HepG2 (cell line): ENCODE results near the gene PELI2. TPM values are rescaled to one million over a fixed set of nuclear protein-coding genes. Genes with fewer than 3 reads are reported as not detected.

Experiments used
- ATAC-seq: fragments of 200-7000 bp; cut with Tn5 transposase; 3 replicates; pipeline ENCODE4 v1.9.1; 2020; ENCODE audit warnings: mild to moderate bottlenecking, moderate library complexity
- BruUV-seq: library from RNA; stranded (reverse); fragments of 400-500 nt; replicated peaks from 2 replicates; lab custom pipeline; 2021; lab: Mats Ljungman, UMichigan
- CTCF ChIA-PET: fragments of 300-600 bp; formaldehyde crosslinking; extraction: SDS; loops from one replicate; lab custom pipeline; 2021; ENCODE audit warnings: low total read pairs, inconsistent platforms, low intra/inter-chr PET ratio; lab: Yijun Ruan, JAX
- POLR2A ChIA-PET: fragments of 350-600 bp; sonication (Branson Sonifier 250); formaldehyde crosslinking; loops from one replicate; lab custom pipeline; 2020; ENCODE audit warnings: antibody characterized with exemption, inconsistent platforms; lab: Yijun Ruan, JAX
- DNase-seq: peaks from one replicate; pipeline ENCODE4 v3.0.0-alpha.2; 2015; ENCODE audit warnings: low spot score
- FAIRE-seq: peaks from 3 replicates; lab custom pipeline; 2011; peaks lifted over from hg19 to GRCh38; lab: Jason Lieb, UNC
- H2AFZ ChIP-seq: one replicate; pipeline ENCODE4 v1.6.1; 2011; ENCODE audit warnings: low read length, inconsistent platforms
- H3K27ac ChIP-seq: fragments of 300-600 bp; 3 replicates; pipeline ENCODE4 v1.8.0; 2011; ENCODE audit warnings: mixed run types, mild to moderate bottlenecking, mixed read lengths, low read length, inconsistent platforms; ENCODE audit not compliant: insufficient read depth; ENCODE audit errors: extremely low read length
- H3K27me3 ChIP-seq, 2 experiments: fragments of 200-600 bp in 1 of 2; 2 replicates in 1 of 2; 3 replicates in 1 of 2; pipeline versions ENCODE4 v1.6.0 to v1.8.0; 2011; ENCODE audit warnings: low read length in 2 of 2, mild to moderate bottlenecking in 2 of 2, moderate library complexity in 2 of 2, inconsistent platforms in 1 of 2; ENCODE audit not compliant: insufficient read depth in 2 of 2, control insufficient read depth in 1 of 2
- H3K36me3 ChIP-seq, 2 experiments: fragments of 200-600 bp in 1 of 2; replicated peaks in 1 of 2; 2 replicates in 1 of 2; 3 replicates in 1 of 2; pipeline versions ENCODE4 v1.5.1 to v1.8.0; 2011; ENCODE audit warnings: low read length in 2 of 2, inconsistent platforms in 1 of 2; ENCODE audit not compliant: insufficient read depth in 2 of 2, control insufficient read depth in 1 of 2
- H3K4me1 ChIP-seq: 2 replicates; pipeline ENCODE4 v1.5.1; 2012; ENCODE audit warnings: low read length, inconsistent platforms; ENCODE audit not compliant: insufficient read depth
- H3K4me2 ChIP-seq: 2 replicates; pipeline ENCODE4 v1.6.0; 2011; ENCODE audit warnings: low read depth, low read length, inconsistent platforms
- H3K4me3 ChIP-seq, 3 experiments: fragments of 200-600 bp in 1 of 3; sonication (generic), shearing (Covaris generic) in 1 of 3; replicated peaks in 1 of 3; 2 replicates each; pipeline ENCODE4 v1.5.1; 2011 to 2016; ENCODE audit warnings: low read length in 3 of 3, inconsistent platforms in 2 of 3, low read depth in 2 of 3, mild to moderate bottlenecking in 2 of 3, control low read depth in 1 of 3, mixed read lengths in 1 of 3; ENCODE audit not compliant: insufficient read depth in 1 of 3
- H3K79me2 ChIP-seq: one replicate; pipeline ENCODE4 v1.6.1; 2011; ENCODE audit warnings: low read length, inconsistent platforms; ENCODE audit not compliant: insufficient read depth
- H3K9ac ChIP-seq: 2 replicates; pipeline ENCODE4 v1.6.0; 2011; ENCODE audit warnings: mild to moderate bottlenecking, low read depth, low read length, inconsistent platforms; ENCODE audit not compliant: insufficient read depth
- H3K9me3 ChIP-seq: 2 replicates; pipeline ENCODE4 v1.5.1; 2012; ENCODE audit warnings: mild to moderate bottlenecking, low read length
- H4K20me1 ChIP-seq: 2 replicates; pipeline ENCODE4 v1.6.0; 2011; ENCODE audit warnings: inconsistent platforms, mild to moderate bottlenecking, low read length, moderate library complexity; ENCODE audit not compliant: insufficient read depth
- EED ChIP-seq: sonication (generic); formaldehyde crosslinking; IDR thresholded peaks from 2 replicates; pipeline ENCODE4 v1.5.0; 2020; ENCODE audit warnings: mild to moderate bottlenecking, missing genetic modification reagents
- IRF2 ChIP-seq: IDR thresholded peaks from 2 replicates; pipeline ENCODE4 v1.6.1; 2018; ENCODE audit warnings: missing genetic modification reagents, missing compliant biosample characterization
- MAFF ChIP-seq: IDR thresholded peaks from 2 replicates; pipeline ENCODE4 v1.6.1; 2011; ENCODE audit warnings: low read depth, low read length, improper control_type of control experiment
- MAFK ChIP-seq, 2 experiments: IDR thresholded peaks in 1 of 2; conservative IDR thresholded peaks in 1 of 2; 2 replicates each; pipeline ENCODE4 v1.6.1; 2011; ENCODE audit warnings: improper control_type of control experiment in 2 of 2, low read length in 2 of 2
- MTF1 ChIP-seq: sonication (generic); formaldehyde crosslinking; IDR thresholded peaks from 2 replicates; pipeline ENCODE4 v1.5.0; 2020; ENCODE audit warnings: missing genetic modification reagents
- MXD1 ChIP-seq: sonication (generic); formaldehyde crosslinking; IDR thresholded peaks from 2 replicates; pipeline ENCODE4 v1.4.0; 2020; ENCODE audit warnings: mild to moderate bottlenecking, missing genetic modification reagents
- ZBTB14 ChIP-seq: sonication (generic); formaldehyde crosslinking; IDR thresholded peaks from 2 replicates; pipeline ENCODE4 v1.4.0; 2020; ENCODE audit warnings: missing genetic modification reagents
- ZBTB42 ChIP-seq: sonication (generic); formaldehyde crosslinking; IDR thresholded peaks from 2 replicates; pipeline ENCODE4 v1.5.0; 2020; ENCODE audit warnings: mild to moderate bottlenecking, missing genetic modification reagents
- ZNF546 ChIP-seq: sonication (generic); formaldehyde crosslinking; conservative IDR thresholded peaks from 2 replicates; pipeline ENCODE4 v1.8.1; 2023; ENCODE audit warnings: mild to moderate bottlenecking, missing genetic modification reagents
- ZNF614 ChIP-seq: IDR thresholded peaks from 2 replicates; pipeline ENCODE4 v1.6.1; 2018; ENCODE audit warnings: missing biosample characterization, missing genetic modification reagents, inconsistent platforms, borderline replicate concordance
- ZNF737 ChIP-seq: sonication (generic); formaldehyde crosslinking; IDR thresholded peaks from 2 replicates; pipeline ENCODE4 v1.5.0; 2020; ENCODE audit warnings: missing genetic modification reagents, mild to moderate bottlenecking, borderline replicate concordance
- ZNF781 ChIP-seq: sonication (generic); formaldehyde crosslinking; IDR thresholded peaks from 2 replicates; pipeline ENCODE4 v1.5.1; 2020; ENCODE audit warnings: borderline replicate concordance, mild to moderate bottlenecking, missing genetic modification reagents; ENCODE audit errors: not compliant biosample characterization
- WGBS: methylation state at CpG from one replicate; pipeline ENCODE4 v1.1.6; 2017; ENCODE audit warnings: low lambda C conversion rate; 5-methylcytosine and 5-hydroxymethylcytosine counted together
- in situ Hi-C: cut with HindIII; loops from 2 replicates; pipeline ENCODE4 v1.10.0; 2017; ENCODE audit warnings: low pct_unique_long_range_greater_than_20kb; ENCODE audit not compliant: extremely low pct_ligation_motif_present
- intact Hi-C: fragments of 100-400 bp; cut with micrococcal nuclease; formaldehyde crosslinking; loops from one replicate; pipeline ENCODE4 v1.10.0; 2022; ENCODE audit not compliant: unreplicated experiment
- polyA plus RNA-seq, 8 experiments: library from polyadenylated mRNA; depleted of rRNA in 3 of 8; stranded (reverse) in 7 of 8; unstranded in 1 of 8; fragments of >200 nt; fragmentation: Illumina TruSeq in 4 of 8; extraction: Trizol in 4 of 8; gene quantifications; 2 replicates each; pipeline versions ENCODE4 v1.2.1 to v1.2.3, GENCODE V29; 2011 to 2016; ENCODE audit warnings: low read depth in 4 of 8, missing spikeins in 1 of 8, mixed read lengths in 1 of 8; ENCODE audit not compliant: insufficient read depth in 1 of 8
- total RNA-seq, 5 experiments: library from RNA; depleted of rRNA; stranded (reverse); fragments of >200 nt; fragmentation: Illumina TruSeq; extraction: Trizol; gene quantifications; 2 replicates each; pipeline ENCODE4 v1.2.3, GENCODE V29; 2016; ENCODE audit warnings: low read depth in 1 of 5

PELI2 gene
- total and polyA plus RNA-seq, 2 of the 13 experiments (the other 11 are each of a cell fraction or from before 2014, with no cell fraction given) = 0.07 TPM; not detected in 1

GRCh38 chr14:56170028-56170427 is 51.8 kb downstream of the PELI2 start:
- Histone ChIP-seq H3K4me2 (no peak overlapping the region), H2AFZ (no peak overlapping the region), H4K20me1 (no peaks in the 10 kb centered on the region), H3K9ac (no peak overlapping the region)
- no TSS peak for BruUV-seq
- POLR2A ChIA-PET = no interaction called here
- TF ChIP-seq ZNF546 (CRISPR knock-in tag) = no peak
- TF ChIP-seq, all 625 proteins: peak for 0
- WGBS = 0% methylated on average over 4 of the region's 6 CpGs
- Histone ChIP-seq H3K4me1 (no peaks in the 10 kb centered on the region), H3K9me3 (peaks cover 6% of the 10 kb centered on the region; the same call in 1 of the 2 replicates), H3K36me3 (no peaks in the 10 kb centered on the region), H3K4me3 (no peak overlapping the region), H3K27me3 (no peaks in the 10 kb centered on the region), H3K27ac (no peak overlapping the region), H3K79me2 (no peaks in the 10 kb centered on the region)
- DNase-seq (no peak), ATAC-seq (no peak), FAIRE-seq (no peak)
- in situ Hi-C loops (no loop called here), intact Hi-C loops (no loop called here)
- CTCF ChIA-PET = no interaction called here

- CTCF ChIA-PET = no interaction called here
- POLR2A ChIA-PET = no interaction called here
- H3K79me2 ChIP-seq = no peaks in the 10 kb centered on the region
- H4K20me1 ChIP-seq = no peaks in the 10 kb centered on the region
- no peak overlapping the region for H3K27ac ChIP-seq
- BruUV-seq = no TSS peak
- in situ Hi-C loops (no loop called here), intact Hi-C loops (no loop called here)
- no peak overlapping the region for H2AFZ ChIP-seq
- ATAC-seq (no peak), DNase-seq (no peak), FAIRE-seq (no peak)
- 26% methylated on average over 7 of the region's 7 CpGs for WGBS
- no peak overlapping the region for H3K4me3 ChIP-seq
- TF ChIP-seq ZNF614 (CRISPR knock-in tag) = no peak
- TF ChIP-seq MTF1 (CRISPR knock-in tag) = no peak
- TF ChIP-seq MAFF = peak; percentile 14; the same call in 1 of the 2 replicates
- TF ChIP-seq EED (CRISPR knock-in tag) = no peak
- no peak for TF ChIP-seq IRF2
- peak; percentile 42 to 61; a peak in 2 of 4 replicates for TF ChIP-seq MAFK (conservative IDR thresholded peaks at IDR 0.05 in 1 of 2, IDR thresholded peaks at IDR 0.05 in 1 of 2; ENCODE audit: low read length in 2 of 2)
- TF ChIP-seq ZBTB14 (CRISPR knock-in tag) = no peak
- no peak for TF ChIP-seq ZNF737
- TF ChIP-seq ZNF781 = no peak
- TF ChIP-seq ZBTB42 = no peak
- no peak for TF ChIP-seq MXD1
- H3K9me3 ChIP-seq = peaks cover 4% of the 10 kb centered on the region; the same call in 1 of the 2 replicates
- no peaks in the 10 kb centered on the region for H3K4me1 ChIP-seq
- H3K4me2 ChIP-seq = no peak overlapping the region
- no peak overlapping the region for H3K9ac ChIP-seq
- no peaks in the 10 kb centered on the region for H3K36me3 ChIP-seq
- no peaks in the 10 kb centered on the region for H3K27me3 ChIP-seq
Measured at GRCh38 chr14:56170877-56171422, 52.7 kb downstream of the PELI2 start.
